Smooth muscle cell (in vitro differentiated cells): Measurements from ENCODE around the gene CCDC86. TPM values are rescaled to one million over a fixed set of nuclear protein-coding genes. Genes with fewer than 3 reads are reported as not detected.

ENCODE experiments used
- DNase-seq: peaks from one replicate; lab custom pipeline; 2025; ENCODE audit not compliant: unreplicated experiment; lab: John Stamatoyannopoulos, UW
- H2AFZ ChIP-seq: fragments of 200-600 bp; sonication (generic); 2 replicates; pipeline ENCODE4 v1.6.0; 2016; ENCODE audit warnings: antibody characterized with exemption, low read depth, mild to moderate bottlenecking
- H3F3A ChIP-seq: fragments of 200-600 bp; sonication (generic); 2 replicates; pipeline ENCODE4 v1.6.0; 2017; ENCODE audit warnings: antibody characterized with exemption, low read depth
- H3K27ac ChIP-seq: fragments of 200-600 bp; sonication (generic); 2 replicates; pipeline ENCODE4 v1.5.1; 2016; ENCODE audit warnings: low read depth, mild to moderate bottlenecking
- H3K27me3 ChIP-seq: fragments of 200-600 bp; sonication (generic); 2 replicates; pipeline ENCODE4 v1.6.1; 2016; ENCODE audit warnings: low read depth, mild to moderate bottlenecking
- H3K36me3 ChIP-seq: fragments of 200-600 bp; sonication (generic); 2 replicates; pipeline ENCODE4 v1.5.1; 2016; ENCODE audit warnings: low read depth
- H3K4me1 ChIP-seq: fragments of 200-600 bp; sonication (generic); 2 replicates; pipeline ENCODE4 v1.5.1; 2016; ENCODE audit warnings: low read depth
- H3K4me2 ChIP-seq: fragments of 200-600 bp; sonication (generic); 2 replicates; pipeline ENCODE4 v1.6.0; 2016; ENCODE audit warnings: mild to moderate bottlenecking
- H3K4me3 ChIP-seq: fragments of 200-600 bp; sonication (generic); 2 replicates; pipeline ENCODE4 v1.5.1; 2016; ENCODE audit warnings: mild to moderate bottlenecking
- H3K79me2 ChIP-seq: fragments of 200-600 bp; sonication (generic); 2 replicates; pipeline ENCODE4 v1.6.0; 2016; ENCODE audit warnings: low read depth, mild to moderate bottlenecking
- H3K9ac ChIP-seq: fragments of 200-600 bp; sonication (generic); 2 replicates; pipeline ENCODE4 v1.6.0; 2016; ENCODE audit warnings: low read depth
- H3K9me3 ChIP-seq: fragments of 200-600 bp; sonication (generic); replicated peaks from 2 replicates; pipeline ENCODE4 v1.5.1; 2016; ENCODE audit warnings: low read depth
- H4K20me1 ChIP-seq: fragments of 200-600 bp; sonication (generic); 2 replicates; pipeline ENCODE4 v1.6.0; 2016; ENCODE audit warnings: low read depth
- whole genome bisulfite sequencing: methylation state at CpG from one replicate; pipeline ENCODE4 v1.1.7; 2016; ENCODE audit warnings: low lambda C conversion rate; 5-methylcytosine and 5-hydroxymethylcytosine counted together
- polyA plus RNA-seq: library from polyadenylated mRNA; unstranded; fragments of >200 nt; fragmentation: Nextera tagmentation; extraction: Ambion mirVana; gene quantifications from 2 replicates; pipeline ENCODE4 v1.2.1, GENCODE V29; 2016
- total RNA-seq: library from RNA; depleted of rRNA; stranded (reverse); fragments of >200 nt; gene quantifications from 2 replicates; pipeline ENCODE4 v1.2.3, GENCODE V29; 2014
- TF ChIP-seq, protein P1 (sequence below): fragments of 200-600 bp; sonication (generic); IDR thresholded peaks from 2 replicates; pipeline ENCODE4 v1.5.1; 2017; ENCODE audit warnings: borderline replicate concordance, mild to moderate bottlenecking, antibody characterized with exemption; ENCODE audit not compliant: insufficient read depth, poor library complexity, severe bottlenecking

The CCDC86 gene
- total and polyA plus RNA-seq, 2 experiments from 2014 or later = 7.5 to 24.2 TPM

DNA sequence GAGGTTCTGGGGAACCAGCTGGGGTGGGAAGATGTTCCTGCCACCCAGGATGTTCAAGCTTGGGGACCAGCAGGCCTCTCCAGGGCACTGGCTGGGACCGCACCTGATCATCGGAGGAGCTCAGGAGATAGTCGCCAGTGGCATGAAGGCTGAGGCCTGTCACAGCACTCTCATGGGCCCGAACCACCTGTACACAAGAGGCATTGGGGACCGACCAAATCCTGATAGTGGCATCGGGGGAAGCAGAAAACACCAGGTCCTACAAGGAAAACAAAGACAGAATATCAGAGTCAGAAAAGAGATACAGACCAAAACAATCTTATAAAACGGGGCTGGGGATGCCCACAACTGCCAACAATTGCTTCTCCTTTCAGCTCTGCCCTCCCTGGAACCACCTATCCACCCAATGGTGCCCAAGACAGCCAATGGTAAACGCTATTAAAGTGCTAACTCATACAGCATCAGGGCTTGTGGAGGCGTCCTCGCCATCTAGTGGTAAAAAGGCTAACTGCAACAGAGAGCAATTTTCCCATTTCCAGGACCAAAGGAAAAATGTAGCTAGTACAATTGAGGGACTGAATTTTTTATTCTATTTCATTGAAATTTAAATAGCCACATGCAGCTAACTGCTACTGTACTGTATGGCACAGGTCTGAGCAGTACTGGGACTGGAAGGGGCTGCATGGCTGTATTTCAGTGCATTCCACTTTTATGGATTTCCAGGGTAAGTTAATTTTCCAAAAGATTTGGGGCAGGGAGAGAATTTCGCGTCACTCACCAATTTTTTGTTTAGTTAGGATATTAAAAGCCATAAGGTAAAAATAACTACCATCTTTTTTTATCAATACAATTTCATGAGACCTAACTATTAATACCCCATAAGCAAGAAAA is 57.4 kb downstream of the CCDC86 start:
- WGBS = 65% methylated on average over 12 of the region's 12 CpGs
- DNase-seq = no peak
- H3K9me3 ChIP-seq = no peaks in the 10 kb centered on the region
- peaks cover 8% of the 10 kb centered on the region for H3F3A ChIP-seq
- TF ChIP-seq, protein P1, sequence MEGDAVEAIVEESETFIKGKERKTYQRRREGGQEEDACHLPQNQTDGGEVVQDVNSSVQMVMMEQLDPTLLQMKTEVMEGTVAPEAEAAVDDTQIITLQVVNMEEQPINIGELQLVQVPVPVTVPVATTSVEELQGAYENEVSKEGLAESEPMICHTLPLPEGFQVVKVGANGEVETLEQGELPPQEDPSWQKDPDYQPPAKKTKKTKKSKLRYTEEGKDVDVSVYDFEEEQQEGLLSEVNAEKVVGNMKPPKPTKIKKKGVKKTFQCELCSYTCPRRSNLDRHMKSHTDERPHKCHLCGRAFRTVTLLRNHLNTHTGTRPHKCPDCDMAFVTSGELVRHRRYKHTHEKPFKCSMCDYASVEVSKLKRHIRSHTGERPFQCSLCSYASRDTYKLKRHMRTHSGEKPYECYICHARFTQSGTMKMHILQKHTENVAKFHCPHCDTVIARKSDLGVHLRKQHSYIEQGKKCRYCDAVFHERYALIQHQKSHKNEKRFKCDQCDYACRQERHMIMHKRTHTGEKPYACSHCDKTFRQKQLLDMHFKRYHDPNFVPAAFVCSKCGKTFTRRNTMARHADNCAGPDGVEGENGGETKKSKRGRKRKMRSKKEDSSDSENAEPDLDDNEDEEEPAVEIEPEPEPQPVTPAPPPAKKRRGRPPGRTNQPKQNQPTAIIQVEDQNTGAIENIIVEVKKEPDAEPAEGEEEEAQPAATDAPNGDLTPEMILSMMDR = peak; percentile 94
- no peak overlapping the region for H3K4me2 ChIP-seq
- peaks cover 22% of the 10 kb centered on the region for H4K20me1 ChIP-seq
- H3K79me2 ChIP-seq = peaks cover 9% of the 10 kb centered on the region
- H3K36me3 ChIP-seq = peaks cover 24% of the 10 kb centered on the region
- no peak overlapping the region for H3K27ac ChIP-seq
- H3K27me3 ChIP-seq = no peaks in the 10 kb centered on the region
- H2AFZ ChIP-seq = no peak overlapping the region
- H3K4me1 ChIP-seq = no peaks in the 10 kb centered on the region
- H3K9ac ChIP-seq = no peak overlapping the region
- H3K4me3 ChIP-seq = no peak overlapping the region

DNA sequence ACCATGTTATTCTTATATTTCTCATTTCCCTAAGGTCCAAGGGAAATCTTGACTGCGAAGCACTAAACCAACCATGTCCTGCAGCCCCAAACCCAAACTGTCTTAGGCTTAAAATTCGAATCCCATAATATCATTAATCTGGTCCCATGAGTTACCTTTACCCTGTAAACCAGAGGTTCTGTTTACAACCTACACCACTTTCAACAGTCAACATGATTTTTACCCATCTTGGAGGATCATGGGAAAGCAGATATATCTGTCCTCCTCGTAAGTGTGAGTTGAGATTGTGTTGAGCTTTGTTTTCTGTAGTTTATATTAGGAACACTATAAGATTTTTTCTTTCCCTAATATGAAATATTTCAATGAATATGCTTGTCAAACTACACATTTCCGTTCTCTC is 58.1 kb downstream of the CCDC86 start:
- Histone ChIP-seq H3K4me3 (no peak overlapping the region), H3K4me2 (no peak overlapping the region), H2AFZ (no peak overlapping the region), H3K27ac (no peak overlapping the region), H3K9me3 (no peaks in the 10 kb centered on the region), H3K27me3 (no peaks in the 10 kb centered on the region), H3K79me2 (peaks cover 16% of the 10 kb centered on the region), H3K4me1 (peaks cover 2% of the 10 kb centered on the region), H3K9ac (no peak overlapping the region), H3F3A (peaks cover 8% of the 10 kb centered on the region), H4K20me1 (peaks cover 29% of the 10 kb centered on the region), H3K36me3 (peaks cover 17% of the 10 kb centered on the region)
- DNase-seq = no peak
- WGBS = 89% methylated on average over 4 of the region's 4 CpGs
- TF ChIP-seq, protein P1 = no peak

Other genes starting within 250 kb of the CCDC86 start
- not detected in 2 replicates for gene MS4A8, start 142.5 kb upstream of the CCDC86 start, total RNA-seq
- not detected in 2 replicates for gene MS4A8, start 142.5 kb upstream of the CCDC86 start, polyA plus RNA-seq
- gene MS4A18, start 117.4 kb upstream of the CCDC86 start, total RNA-seq = not detected in 2 replicates
- not detected in 2 replicates for gene MS4A18, start 117.4 kb upstream of the CCDC86 start, polyA plus RNA-seq
- gene MS4A15, start 85.2 kb upstream of the CCDC86 start, total RNA-seq = not detected in 2 replicates
- gene MS4A15, start 85.2 kb upstream of the CCDC86 start, polyA plus RNA-seq = not detected in 2 replicates
- gene MS4A10, start 56.8 kb upstream of the CCDC86 start, total RNA-seq = not detected in 2 replicates
- gene MS4A10, start 56.8 kb upstream of the CCDC86 start, polyA plus RNA-seq = not detected in 2 replicates
- gene PTGDR2, start 13.8 kb downstream of the CCDC86 start, total RNA-seq = 0.04 TPM in 1 of 2 replicates, not detected in the other
- 0.08 and 0.45 TPM in 2 replicates for gene PTGDR2, start 13.8 kb downstream of the CCDC86 start, polyA plus RNA-seq
- gene ZP1, start 25.4 kb downstream of the CCDC86 start, total RNA-seq = 0.94 TPM in 1 of 2 replicates, not detected in the other
- 1.4 and 2.9 TPM in 2 replicates for gene ZP1, start 25.4 kb downstream of the CCDC86 start, polyA plus RNA-seq
- 33.0 and 36.3 TPM in 2 replicates for gene PRPF19, start 64.5 kb downstream of the CCDC86 start, total RNA-seq
- 10.2 and 14.1 TPM in 2 replicates for gene PRPF19, start 64.5 kb downstream of the CCDC86 start, polyA plus RNA-seq
- 19.8 and 48.5 TPM in 2 replicates for gene TMEM109, start 72.0 kb downstream of the CCDC86 start, total RNA-seq
- gene TMEM109, start 72.0 kb downstream of the CCDC86 start, polyA plus RNA-seq = 99.7 and 107 TPM in 2 replicates
- 40.7 and 46.6 TPM in 2 replicates for gene TMEM132A, start 82.3 kb downstream of the CCDC86 start, total RNA-seq
- gene TMEM132A, start 82.3 kb downstream of the CCDC86 start, polyA plus RNA-seq = 91.3 and 108 TPM in 2 replicates
- gene SLC15A3, start 110.1 kb downstream of the CCDC86 start, total RNA-seq = 0.27 and 0.99 TPM in 2 replicates
- gene SLC15A3, start 110.1 kb downstream of the CCDC86 start, polyA plus RNA-seq = 0.33 and 2.4 TPM in 2 replicates
- gene CD6, start 129.6 kb downstream of the CCDC86 start, total RNA-seq = 0.27 TPM in 1 of 2 replicates, not detected in the other
- gene CD6, start 129.6 kb downstream of the CCDC86 start, polyA plus RNA-seq = 0.21 TPM in 1 of 2 replicates, not detected in the other